ENCODE measurements around the gene NDFIP1.
A peak's percentile ranks its signal among the peaks of the same experiment; 100 is the strongest.

NDFIP1 gene

GRCh38 chr5:142118155-142118686, 9.6 kb downstream of the NDFIP1 start:
- no peak for DNase-seq

GRCh38 chr5:142119051-142119625, 10.6 kb downstream of the NDFIP1 start:
- no peak for DNase-seq

- no peak for DNase-seq
These were observed 11.8 kb downstream of the NDFIP1 start for GRCh38 chr5:142120247-142120935.

- no peak for DNase-seq
These were observed 13.5 kb downstream of the NDFIP1 start for GRCh38 chr5:142122121-142122520.

GRCh38 chr5:142125378-142125777, 16.8 kb downstream of the NDFIP1 start:
- DNase-seq, result no peak

GRCh38 chr5:142125963-142126362, 17.4 kb downstream of the NDFIP1 start:
- DNase-seq, result no peak

GRCh38 chr5:142128675-142129208, 20.2 kb downstream of the NDFIP1 start:
- DNase-seq, result no peak

GRCh38 chr5:142129446-142130066, 21.0 kb downstream of the NDFIP1 start:
- DNase-seq, result no peak

- no peak for DNase-seq
These were observed 22.8 kb downstream of the NDFIP1 start for GRCh38 chr5:142131394-142131793.

- DNase-seq, result no peak
These were observed 24.3 kb downstream of the NDFIP1 start for GRCh38 chr5:142132916-142133315.

GRCh38 chr5:142133330-142134206, 25.0 kb downstream of the NDFIP1 start:
- no peak for DNase-seq

GRCh38 chr5:142134331-142135010, 25.9 kb downstream of the NDFIP1 start:
- DNase-seq, result no peak

- no peak for DNase-seq
These were observed 32.9 kb downstream of the NDFIP1 start for GRCh38 chr5:142141463-142141862.

- no peak for DNase-seq
These were observed 35.3 kb downstream of the NDFIP1 start for GRCh38 chr5:142143878-142144277.

- peak in 25 of 56 donors; percentile 1 to 71 (median 19) for DNase-seq
These were observed 36.7 kb downstream of the NDFIP1 start for GRCh38 chr5:142145106-142145900.

GRCh38 chr5:142149363-142149762, 40.8 kb downstream of the NDFIP1 start:
- no peak for DNase-seq

GRCh38 chr5:142150431-142150830, 41.9 kb downstream of the NDFIP1 start:
- no peak for DNase-seq

GRCh38 chr5:142151436-142152383, 43.1 kb downstream of the NDFIP1 start:
- peak in 10 of 56 donors; percentile 3 to 55 (median 10) for DNase-seq

GRCh38 chr5:142152384-142152732, 43.8 kb downstream of the NDFIP1 start:
- no peak for DNase-seq
